ENCODE measurements around the gene KRT34. TPM values are rescaled to one million over a fixed set of nuclear protein-coding genes. Genes with fewer than 3 reads are reported as not detected.

KRT34 gene
- total RNA-seq, 1 donor from 2014 or later = not detected

DNA sequence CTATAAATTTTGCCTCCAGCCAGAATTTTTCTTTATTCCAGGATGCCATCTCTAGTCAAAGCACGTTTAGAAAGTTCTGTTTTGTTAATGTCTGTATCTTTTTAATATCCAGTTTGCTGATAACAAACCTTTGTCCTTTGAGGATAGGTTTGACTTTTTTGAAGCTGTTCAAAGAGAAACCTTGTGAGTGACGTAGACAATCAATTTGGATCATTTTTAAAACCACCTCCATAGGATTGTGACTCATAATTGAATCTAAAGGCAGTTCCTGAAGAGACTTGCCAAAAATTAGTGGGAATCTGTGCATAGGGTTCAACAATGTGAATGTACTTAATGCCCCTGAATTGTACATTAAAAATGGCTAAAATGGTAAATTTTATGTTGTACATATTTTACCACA, 9.4 kb upstream of the KRT34 start:
- ChIA-PET POLR2A (no interaction called here), CTCF (interaction anchor here (1.0 kb wide), 1 partner anchor 13 kb away, joined by 3 read pairs; no protein-coding TSS in a partner anchor)
- Mint-ChIP-seq H3K4me3 (no peak overlapping the region), H3K27ac (no peak overlapping the region), H3K36me3 (ENCODE audit: low read depth) (no peaks in the 10 kb centered on the region), H3K9me3 (peaks cover 12% of the 10 kb centered on the region), H3K4me1 (no peaks in the 10 kb centered on the region), H3K27me3 (peaks cover 52% of the 10 kb centered on the region)
- ATAC-seq (ENCODE audit: low read depth) (no peak), DNase-seq (no peak)
- intact Hi-C loops (cut with micrococcal nuclease) = no loop called here
- TF ChIP-seq, protein P1, sequence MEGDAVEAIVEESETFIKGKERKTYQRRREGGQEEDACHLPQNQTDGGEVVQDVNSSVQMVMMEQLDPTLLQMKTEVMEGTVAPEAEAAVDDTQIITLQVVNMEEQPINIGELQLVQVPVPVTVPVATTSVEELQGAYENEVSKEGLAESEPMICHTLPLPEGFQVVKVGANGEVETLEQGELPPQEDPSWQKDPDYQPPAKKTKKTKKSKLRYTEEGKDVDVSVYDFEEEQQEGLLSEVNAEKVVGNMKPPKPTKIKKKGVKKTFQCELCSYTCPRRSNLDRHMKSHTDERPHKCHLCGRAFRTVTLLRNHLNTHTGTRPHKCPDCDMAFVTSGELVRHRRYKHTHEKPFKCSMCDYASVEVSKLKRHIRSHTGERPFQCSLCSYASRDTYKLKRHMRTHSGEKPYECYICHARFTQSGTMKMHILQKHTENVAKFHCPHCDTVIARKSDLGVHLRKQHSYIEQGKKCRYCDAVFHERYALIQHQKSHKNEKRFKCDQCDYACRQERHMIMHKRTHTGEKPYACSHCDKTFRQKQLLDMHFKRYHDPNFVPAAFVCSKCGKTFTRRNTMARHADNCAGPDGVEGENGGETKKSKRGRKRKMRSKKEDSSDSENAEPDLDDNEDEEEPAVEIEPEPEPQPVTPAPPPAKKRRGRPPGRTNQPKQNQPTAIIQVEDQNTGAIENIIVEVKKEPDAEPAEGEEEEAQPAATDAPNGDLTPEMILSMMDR (IDR thresholded peaks at IDR 0.05) = no peak

DNA sequence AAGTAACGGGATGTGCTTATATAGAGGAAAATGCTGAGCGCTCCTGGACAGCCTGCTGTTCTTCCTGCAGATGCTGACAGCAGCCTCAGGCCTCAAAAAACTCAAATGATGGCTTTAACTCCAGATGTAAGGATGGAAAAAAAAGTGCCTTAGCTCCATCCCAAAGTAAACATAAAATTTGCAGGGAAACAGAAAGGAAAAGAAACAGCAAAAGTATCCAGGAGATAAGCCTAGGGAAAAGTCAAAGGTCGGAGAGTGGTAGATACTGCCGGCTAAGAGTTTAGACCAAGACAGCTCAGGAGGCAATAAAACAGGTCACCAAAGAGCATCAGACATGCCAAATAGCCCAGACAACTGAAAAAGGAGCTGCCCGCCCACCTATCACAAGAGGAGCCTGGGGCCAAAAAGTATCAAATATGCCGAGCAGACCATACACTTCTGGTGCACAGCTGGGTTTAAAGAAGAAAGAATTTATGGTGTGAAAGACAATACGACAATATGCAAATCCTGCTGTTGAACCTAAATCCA, 8.4 kb upstream of the KRT34 start:
- Mint-ChIP-seq H3K9me3 (peaks cover 16% of the 10 kb centered on the region), H3K36me3 (ENCODE audit: low read depth) (no peaks in the 10 kb centered on the region), H3K27me3 (peaks cover 48% of the 10 kb centered on the region), H3K4me3 (no peak overlapping the region), H3K27ac (no peak overlapping the region), H3K4me1 (no peaks in the 10 kb centered on the region)
- intact Hi-C loops (cut with micrococcal nuclease) = no loop called here
- ATAC-seq (ENCODE audit: low read depth) (no peak), DNase-seq (no peak)
- CTCF ChIA-PET = no interaction called here
- POLR2A ChIA-PET = no interaction called here
- TF ChIP-seq, protein P1 (IDR thresholded peaks at IDR 0.05) = no peak

DNA sequence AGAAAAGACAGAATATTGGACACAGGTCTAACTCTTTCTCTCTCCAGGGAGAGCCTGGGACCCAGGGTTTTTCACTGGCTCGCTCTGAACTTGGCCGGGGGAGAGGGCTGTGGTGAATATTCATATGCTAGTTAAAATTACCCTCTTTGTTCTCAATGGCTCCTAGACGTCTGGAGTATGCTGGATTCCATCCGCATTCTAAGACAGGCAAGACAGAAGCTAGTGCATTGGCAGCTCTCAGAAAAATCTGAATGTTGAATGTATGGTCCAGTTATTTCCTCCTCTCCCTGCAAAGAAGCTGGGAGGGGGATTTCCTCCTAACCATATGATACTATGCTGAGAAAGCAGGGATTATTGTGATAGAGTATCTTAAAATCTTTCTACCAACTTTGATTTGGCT, 5.6 kb upstream of the KRT34 start:
- H3K27me3 Mint-ChIP-seq = peaks cover 37% of the 10 kb centered on the region
- H3K4me1 Mint-ChIP-seq = no peaks in the 10 kb centered on the region
- TF ChIP-seq, protein P1 (IDR thresholded peaks at IDR 0.05) = no peak
- peaks cover 19% of the 10 kb centered on the region for H3K9me3 Mint-ChIP-seq
- ATAC-seq (ENCODE audit: low read depth) (no peak), DNase-seq (no peak)
- H3K27ac Mint-ChIP-seq = no peak overlapping the region
- H3K4me3 Mint-ChIP-seq = no peak overlapping the region
- POLR2A ChIA-PET = no interaction called here
- intact Hi-C loops (cut with micrococcal nuclease) = no loop called here
- H3K36me3 Mint-ChIP-seq (ENCODE audit: low read depth) = no peaks in the 10 kb centered on the region
- CTCF ChIA-PET = no interaction called here

DNA sequence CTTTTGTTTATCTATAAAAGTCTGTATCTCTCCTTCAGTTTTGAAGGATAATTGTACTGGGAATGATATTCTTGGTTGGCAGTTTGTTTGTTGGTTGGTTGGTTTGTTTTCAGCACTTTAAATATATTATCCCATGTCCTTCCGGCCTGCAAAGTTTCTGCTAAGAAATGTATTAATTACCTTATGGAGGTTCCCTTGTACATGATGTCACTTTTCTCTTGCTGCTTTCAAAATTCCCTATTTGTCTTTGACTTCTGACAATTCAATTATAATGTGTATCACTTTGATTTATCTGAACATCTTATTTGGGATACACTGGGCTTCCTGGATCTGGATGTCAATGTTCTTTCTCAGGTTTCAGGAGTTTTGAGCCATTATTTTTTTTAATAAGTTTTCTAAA, 4.1 kb upstream of the KRT34 start:
- no peak for DNase-seq
- no peak overlapping the region for H3K4me3 Mint-ChIP-seq
- TF ChIP-seq, protein P1 (IDR thresholded peaks at IDR 0.05) = no peak
- H3K9me3 Mint-ChIP-seq = peaks cover 19% of the 10 kb centered on the region
- no peak overlapping the region for H3K27ac Mint-ChIP-seq
- ChIA-PET POLR2A (no interaction called here), CTCF (no interaction called here)
- H3K27me3 Mint-ChIP-seq = peaks cover 28% of the 10 kb centered on the region
- no peaks in the 10 kb centered on the region for H3K36me3 Mint-ChIP-seq (ENCODE audit: low read depth)
- no peaks in the 10 kb centered on the region for H3K4me1 Mint-ChIP-seq
- no peak for ATAC-seq (ENCODE audit: low read depth)
- intact Hi-C loops (cut with micrococcal nuclease) = no loop called here

DNA sequence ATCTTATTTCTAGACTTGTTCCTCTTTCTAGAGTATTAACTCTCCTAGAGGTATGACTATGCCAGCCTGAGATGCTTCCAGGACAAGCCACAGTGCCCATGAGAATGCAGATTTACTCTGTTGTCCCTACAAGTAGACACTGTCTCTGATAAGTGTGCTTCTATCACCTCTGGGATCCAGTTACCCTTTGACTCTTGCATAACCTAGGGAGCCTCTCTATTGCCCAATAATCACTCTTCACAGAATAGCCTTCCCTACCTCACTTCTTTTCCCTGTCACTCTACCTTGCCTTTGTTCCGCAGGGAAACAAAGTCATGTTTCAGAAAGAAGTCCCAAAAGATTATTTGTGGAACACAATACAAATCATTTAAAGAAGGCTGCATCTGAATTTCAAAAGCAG, 1.6 kb upstream of the KRT34 start:
- TF ChIP-seq, protein P1 (IDR thresholded peaks at IDR 0.05) = no peak
- CTCF ChIA-PET = no interaction called here

More for the DNA sequence above, 1.6 kb upstream of the KRT34 start:
- ATAC-seq (ENCODE audit: low read depth) (no peak), DNase-seq (no peak)
- no peak overlapping the region for H3K4me3 Mint-ChIP-seq
- peaks cover 19% of the 10 kb centered on the region for H3K9me3 Mint-ChIP-seq
- intact Hi-C loops (cut with micrococcal nuclease) = no loop called here
- H3K36me3 Mint-ChIP-seq (ENCODE audit: low read depth) = no peaks in the 10 kb centered on the region
- POLR2A ChIA-PET = no interaction called here
- peaks cover 22% of the 10 kb centered on the region for H3K27me3 Mint-ChIP-seq
- no peaks in the 10 kb centered on the region for H3K4me1 Mint-ChIP-seq
- no peak overlapping the region for H3K27ac Mint-ChIP-seq

Measured in activated B cell treated with CpG ODN at 0.5 μM for 24 hours (primary cell).